ENCODE data around the gene HGS. TPM values are rescaled to one million over a fixed set of nuclear protein-coding genes. Genes with fewer than 3 reads are reported as not detected.

The HGS gene
- total and polyA plus RNA-seq, 2 of the 13 experiments (the other 11 are each of a cell fraction or from before 2014, with no cell fraction given) = 73.3 to 78.1 TPM

DNA sequence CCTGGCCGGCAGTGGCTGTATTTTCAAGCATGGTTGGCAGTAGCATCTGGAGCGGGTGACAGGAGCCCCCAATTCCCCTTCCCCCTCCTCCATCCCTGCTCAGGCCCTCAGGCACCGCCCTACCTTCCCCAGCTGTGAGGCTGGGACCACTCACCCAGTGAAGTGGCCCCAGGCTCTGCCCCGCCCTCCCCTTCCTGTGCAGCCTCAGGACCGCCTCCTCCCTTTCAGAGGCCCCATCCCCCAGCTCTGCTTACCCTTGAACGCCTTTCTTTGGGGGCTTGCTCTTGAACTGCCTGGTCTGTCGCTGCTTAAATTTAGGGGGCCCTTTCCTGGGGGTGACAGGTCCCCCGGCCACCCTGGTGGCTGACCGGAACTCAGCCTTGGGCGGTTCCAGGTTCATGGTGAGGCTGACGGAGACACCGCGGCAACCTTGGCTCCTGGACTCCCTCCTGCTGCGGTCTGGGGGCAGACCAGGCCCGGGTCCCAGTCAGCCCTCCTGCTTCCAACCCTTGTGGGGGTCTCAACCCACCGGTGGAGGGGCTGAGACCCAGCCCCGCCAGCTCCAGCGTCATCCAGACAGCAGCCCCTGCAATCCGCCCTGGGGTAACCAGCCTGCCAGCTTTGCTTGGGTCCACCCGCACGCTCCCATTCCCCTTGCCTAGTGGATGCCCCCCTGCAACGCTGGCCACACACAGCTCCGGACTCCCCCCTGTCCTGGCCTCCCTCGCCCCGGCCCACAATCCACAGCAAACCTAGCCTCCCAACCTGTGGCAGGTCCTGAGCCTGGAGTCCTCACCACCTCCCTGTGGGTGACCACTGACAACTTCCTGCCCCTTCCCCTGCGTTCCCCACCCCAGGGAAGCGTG, 30.7 kb upstream of the HGS start (continued):
- TF ChIP-seq MBNL3 (CRISPR knock-in tag; conservative IDR thresholded peaks at IDR 0.05) = no peak
- TF ChIP-seq ZNF775 (CRISPR knock-in tag; IDR thresholded peaks at IDR 0.05; ENCODE audit: borderline replicate concordance) = no peak
- no peak for TF ChIP-seq ZFP36 (IDR thresholded peaks at IDR 0.05; ENCODE audit: borderline replicate concordance, low read depth, low read length, partially characterized antibody)
- no peak for TF ChIP-seq RFXAP (CRISPR knock-in tag; IDR thresholded peaks at IDR 0.05; ENCODE audit: borderline replicate concordance)
- TF ChIP-seq, protein P1, sequence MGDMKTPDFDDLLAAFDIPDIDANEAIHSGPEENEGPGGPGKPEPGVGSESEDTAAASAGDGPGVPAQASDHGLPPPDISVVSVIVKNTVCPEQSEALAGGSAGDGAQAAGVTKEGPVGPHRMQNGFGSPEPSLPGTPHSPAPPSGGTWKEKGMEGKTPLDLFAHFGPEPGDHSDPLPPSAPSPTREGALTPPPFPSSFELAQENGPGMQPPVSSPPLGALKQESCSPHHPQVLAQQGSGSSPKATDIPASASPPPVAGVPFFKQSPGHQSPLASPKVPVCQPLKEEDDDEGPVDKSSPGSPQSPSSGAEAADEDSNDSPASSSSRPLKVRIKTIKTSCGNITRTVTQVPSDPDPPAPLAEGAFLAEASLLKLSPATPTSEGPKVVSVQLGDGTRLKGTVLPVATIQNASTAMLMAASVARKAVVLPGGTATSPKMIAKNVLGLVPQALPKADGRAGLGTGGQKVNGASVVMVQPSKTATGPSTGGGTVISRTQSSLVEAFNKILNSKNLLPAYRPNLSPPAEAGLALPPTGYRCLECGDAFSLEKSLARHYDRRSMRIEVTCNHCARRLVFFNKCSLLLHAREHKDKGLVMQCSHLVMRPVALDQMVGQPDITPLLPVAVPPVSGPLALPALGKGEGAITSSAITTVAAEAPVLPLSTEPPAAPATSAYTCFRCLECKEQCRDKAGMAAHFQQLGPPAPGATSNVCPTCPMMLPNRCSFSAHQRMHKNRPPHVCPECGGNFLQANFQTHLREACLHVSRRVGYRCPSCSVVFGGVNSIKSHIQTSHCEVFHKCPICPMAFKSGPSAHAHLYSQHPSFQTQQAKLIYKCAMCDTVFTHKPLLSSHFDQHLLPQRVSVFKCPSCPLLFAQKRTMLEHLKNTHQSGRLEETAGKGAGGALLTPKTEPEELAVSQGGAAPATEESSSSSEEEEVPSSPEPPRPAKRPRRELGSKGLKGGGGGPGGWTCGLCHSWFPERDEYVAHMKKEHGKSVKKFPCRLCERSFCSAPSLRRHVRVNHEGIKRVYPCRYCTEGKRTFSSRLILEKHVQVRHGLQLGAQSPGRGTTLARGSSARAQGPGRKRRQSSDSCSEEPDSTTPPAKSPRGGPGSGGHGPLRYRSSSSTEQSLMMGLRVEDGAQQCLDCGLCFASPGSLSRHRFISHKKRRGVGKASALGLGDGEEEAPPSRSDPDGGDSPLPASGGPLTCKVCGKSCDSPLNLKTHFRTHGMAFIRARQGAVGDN (CRISPR knock-in tag; IDR thresholded peaks at IDR 0.05) = peak; percentile 60
- no peak for TF ChIP-seq TOE1 (CRISPR knock-in tag; IDR thresholded peaks at IDR 0.05)
- TF ChIP-seq, protein P2, sequence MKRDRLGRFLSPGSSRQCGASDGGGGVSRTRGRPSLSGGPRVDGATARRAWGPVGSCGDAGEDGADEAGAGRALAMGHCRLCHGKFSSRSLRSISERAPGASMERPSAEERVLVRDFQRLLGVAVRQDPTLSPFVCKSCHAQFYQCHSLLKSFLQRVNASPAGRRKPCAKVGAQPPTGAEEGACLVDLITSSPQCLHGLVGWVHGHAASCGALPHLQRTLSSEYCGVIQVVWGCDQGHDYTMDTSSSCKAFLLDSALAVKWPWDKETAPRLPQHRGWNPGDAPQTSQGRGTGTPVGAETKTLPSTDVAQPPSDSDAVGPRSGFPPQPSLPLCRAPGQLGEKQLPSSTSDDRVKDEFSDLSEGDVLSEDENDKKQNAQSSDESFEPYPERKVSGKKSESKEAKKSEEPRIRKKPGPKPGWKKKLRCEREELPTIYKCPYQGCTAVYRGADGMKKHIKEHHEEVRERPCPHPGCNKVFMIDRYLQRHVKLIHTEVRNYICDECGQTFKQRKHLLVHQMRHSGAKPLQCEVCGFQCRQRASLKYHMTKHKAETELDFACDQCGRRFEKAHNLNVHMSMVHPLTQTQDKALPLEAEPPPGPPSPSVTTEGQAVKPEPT (CRISPR knock-in tag; IDR thresholded peaks at IDR 0.05; ENCODE audit: low read depth) = no peak
- no peak for TF ChIP-seq SP4 (CRISPR knock-in tag; IDR thresholded peaks at IDR 0.05)
- no peak for TF ChIP-seq CREM (IDR thresholded peaks at IDR 0.05)
- TF ChIP-seq CREM (CRISPR knock-in tag; IDR thresholded peaks at IDR 0.05) = no peak
- no peak for TF ChIP-seq ARNT (IDR thresholded peaks at IDR 0.05)
- TF ChIP-seq, protein P3, sequence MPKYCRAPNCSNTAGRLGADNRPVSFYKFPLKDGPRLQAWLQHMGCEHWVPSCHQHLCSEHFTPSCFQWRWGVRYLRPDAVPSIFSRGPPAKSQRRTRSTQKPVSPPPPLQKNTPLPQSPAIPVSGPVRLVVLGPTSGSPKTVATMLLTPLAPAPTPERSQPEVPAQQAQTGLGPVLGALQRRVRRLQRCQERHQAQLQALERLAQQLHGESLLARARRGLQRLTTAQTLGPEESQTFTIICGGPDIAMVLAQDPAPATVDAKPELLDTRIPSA (CRISPR knock-in tag; IDR thresholded peaks at IDR 0.05; ENCODE audit: borderline replicate concordance) = no peak
- no peak for TF ChIP-seq ZNF724P (CRISPR knock-in tag; IDR thresholded peaks at IDR 0.05; ENCODE audit: borderline replicate concordance)
- no peak for TF ChIP-seq ZNF24 (IDR thresholded peaks at IDR 0.05)
- TF ChIP-seq, protein P4, sequence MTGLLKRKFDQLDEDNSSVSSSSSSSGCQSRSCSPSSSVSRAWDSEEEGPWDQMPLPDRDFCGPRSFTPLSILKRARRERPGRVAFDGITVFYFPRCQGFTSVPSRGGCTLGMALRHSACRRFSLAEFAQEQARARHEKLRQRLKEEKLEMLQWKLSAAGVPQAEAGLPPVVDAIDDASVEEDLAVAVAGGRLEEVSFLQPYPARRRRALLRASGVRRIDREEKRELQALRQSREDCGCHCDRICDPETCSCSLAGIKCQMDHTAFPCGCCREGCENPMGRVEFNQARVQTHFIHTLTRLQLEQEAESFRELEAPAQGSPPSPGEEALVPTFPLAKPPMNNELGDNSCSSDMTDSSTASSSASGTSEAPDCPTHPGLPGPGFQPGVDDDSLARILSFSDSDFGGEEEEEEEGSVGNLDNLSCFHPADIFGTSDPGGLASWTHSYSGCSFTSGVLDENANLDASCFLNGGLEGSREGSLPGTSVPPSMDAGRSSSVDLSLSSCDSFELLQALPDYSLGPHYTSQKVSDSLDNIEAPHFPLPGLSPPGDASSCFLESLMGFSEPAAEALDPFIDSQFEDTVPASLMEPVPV (CRISPR knock-in tag; IDR thresholded peaks at IDR 0.05) = no peak
- 0 out of 2 replicates have a peak, but pooled peaks have one; percentile 19 for TF ChIP-seq ZNF274 (CRISPR knock-in tag; IDR thresholded peaks at IDR 0.05)
